ENCODE data around the gene MRPL28. TPM values are rescaled to one million over a fixed set of nuclear protein-coding genes. Genes with fewer than 3 reads are reported as not detected.
A peak's percentile ranks its signal among the peaks of the same experiment; 100 is the strongest.
"Not testable (repeated sequence)": the region's sequence is repeated elsewhere in the genome, so short reads cannot be mapped to it uniquely, and the experiment has no call there.

Gene MRPL28
- 10 to 100 TPM; 62.6 to 93.5 (median 80.6) TPM for polyA plus RNA-seq (ENCODE audit: insufficient read length in 4 of 4)

DNA sequence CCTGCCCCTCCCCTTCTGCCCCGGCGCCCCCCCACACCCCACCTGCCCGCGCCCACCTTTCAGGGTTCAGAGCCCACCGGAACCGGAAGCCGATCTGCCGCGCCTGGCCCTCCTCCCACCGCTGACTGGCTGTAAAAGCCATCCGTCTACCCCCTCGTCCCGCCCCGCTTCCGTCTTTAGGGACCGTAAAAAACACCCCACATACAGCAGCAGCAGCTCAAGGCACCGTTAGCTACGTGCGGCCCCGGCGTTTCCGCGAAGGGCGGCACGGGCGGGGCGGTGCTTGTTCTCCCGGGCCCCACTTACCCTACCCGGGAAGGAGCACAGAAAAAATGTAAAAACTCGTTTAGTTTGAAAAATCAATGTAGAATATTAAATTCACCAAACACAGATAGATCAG, at the start of gene MRPL28:
MRPL28 (minus strand) TSS at position 96 of the 400 bp plus-strand sequence. CDS start 320 bp downstream, outside the sequence.
- DNase-seq (ENCODE audit: low read depth in 4 of 4, low spot score in 2 of 4) = peak in 3 of 4 donors; percentile 79 to 91 (median 89)

DNA sequence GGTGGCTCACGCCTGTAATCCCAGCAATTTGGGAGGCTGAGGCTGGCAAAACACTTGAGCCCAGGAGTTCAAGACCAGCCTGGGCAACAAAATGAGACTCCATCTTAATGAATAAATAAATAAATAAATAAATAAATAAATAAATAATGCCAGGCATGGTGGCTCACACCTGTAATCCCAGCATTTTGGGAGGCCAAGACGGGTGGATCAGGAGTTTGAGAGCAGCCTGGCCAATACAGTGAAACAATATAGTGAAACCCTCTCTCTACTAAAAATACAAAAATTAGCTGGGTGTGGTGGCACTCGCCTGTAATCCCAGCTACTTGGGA, 44.8 kb upstream of the MRPL28 start:
- not testable (repeated sequence) for DNase-seq (ENCODE audit: low read depth in 4 of 4, low spot score in 2 of 4)

DNA sequence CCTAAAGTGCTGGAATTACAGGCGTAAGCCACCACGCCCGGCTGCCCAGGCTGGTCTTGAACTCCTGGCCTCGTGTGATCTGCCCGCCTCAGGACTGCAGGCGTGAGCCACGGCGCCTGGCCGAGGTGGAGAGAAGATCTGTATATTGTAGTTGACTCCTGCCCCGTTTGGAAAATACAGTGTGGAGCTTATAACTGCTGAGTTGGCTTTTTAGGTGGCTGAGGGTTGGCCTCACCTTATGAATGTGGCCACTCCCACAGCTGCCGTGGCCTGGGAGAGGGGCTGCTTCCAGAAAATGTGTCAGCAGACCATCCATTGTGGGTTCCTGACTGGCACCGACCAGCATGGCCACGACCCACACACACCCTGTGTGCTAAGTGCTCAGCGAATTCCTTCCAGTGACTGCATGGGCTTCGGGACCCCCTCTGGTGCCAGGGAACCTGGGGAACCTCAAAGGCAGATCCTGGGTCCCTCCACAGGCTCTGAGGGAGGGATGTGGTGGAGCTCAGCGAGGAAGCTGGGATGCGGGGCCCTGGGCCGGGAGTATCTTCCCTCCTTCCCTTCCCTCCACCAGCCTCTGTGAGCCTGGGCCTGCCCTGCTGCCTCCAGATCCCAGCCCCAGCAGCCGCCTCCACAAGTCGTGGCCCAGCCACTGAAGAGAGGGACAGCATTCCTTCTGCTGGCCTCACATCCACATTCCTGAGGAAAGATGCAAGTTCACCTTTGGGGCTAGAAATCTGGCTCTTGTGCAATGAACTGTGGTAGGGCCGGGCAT, 44.2 kb upstream of the MRPL28 start:
- DNase-seq (ENCODE audit: low read depth in 4 of 4, low spot score in 2 of 4) = no peak

DNA sequence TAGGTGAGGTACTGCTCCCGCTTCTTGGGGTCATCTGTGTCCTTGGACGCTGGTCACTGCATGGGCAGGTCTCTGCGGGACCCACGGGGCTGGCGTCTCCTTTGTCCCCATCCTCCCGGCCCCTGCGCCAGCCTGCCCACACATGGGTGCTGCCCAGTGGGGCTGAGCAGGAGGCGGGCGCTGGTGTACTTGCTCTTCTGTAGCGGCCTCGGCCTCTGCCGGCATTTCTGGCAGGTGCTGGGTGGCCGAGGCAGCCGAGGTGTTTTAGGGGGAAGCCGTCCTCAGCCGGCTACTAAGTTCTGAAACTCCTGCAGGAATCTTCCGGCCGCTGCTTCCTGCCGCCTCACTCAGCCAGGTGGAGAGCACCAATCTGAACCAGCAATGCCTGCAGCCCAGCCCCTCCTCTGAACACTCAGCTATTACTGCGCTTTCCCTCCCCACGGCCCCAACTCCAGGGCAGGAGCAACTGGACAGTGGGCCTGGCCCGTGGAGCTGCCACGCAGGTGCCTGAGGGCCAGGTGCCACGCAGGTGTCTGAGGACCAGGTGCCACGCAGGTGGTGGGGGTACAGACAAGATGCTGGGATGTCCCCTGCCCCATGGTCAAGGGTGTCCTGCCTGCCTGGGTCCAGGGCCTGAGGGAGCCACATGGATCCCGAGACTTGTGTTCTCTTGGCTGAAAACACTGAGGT, 41.4 kb upstream of the MRPL28 start:
- no peak for DNase-seq (ENCODE audit: low read depth in 4 of 4, low spot score in 2 of 4)

DNA sequence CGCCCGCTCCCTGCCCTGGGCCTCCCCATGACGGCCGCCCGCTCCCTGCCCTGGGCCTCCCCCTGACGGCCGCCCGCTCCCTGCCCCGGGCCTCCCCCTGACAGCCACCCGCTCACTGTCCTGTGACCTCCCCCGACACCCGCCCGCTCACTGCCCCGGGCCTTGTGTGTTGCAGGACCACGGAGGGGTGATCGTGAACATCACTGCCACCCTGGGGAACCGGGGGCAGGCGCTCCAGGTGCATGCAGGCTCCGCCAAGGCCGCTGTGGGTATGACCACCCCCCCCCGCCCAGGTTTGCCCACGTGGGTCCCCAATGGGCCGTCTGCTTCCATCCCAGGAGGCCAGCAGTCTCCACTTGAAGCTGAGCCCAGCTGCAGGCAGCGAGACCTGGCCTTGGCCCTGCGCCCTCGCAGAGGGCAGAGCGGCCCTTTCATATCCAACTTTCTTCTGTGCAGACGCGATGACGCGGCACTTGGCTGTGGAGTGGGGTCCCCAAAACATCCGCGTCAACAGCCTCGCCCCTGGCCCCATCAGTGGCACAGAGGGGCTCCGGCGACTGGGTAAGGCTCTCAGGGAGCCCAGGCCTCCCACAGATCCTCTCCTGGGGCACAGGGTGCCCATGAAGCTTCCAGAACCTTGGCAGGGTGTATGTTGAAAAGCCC, 40.3 kb upstream of the MRPL28 start:
- DNase-seq (ENCODE audit: low read depth in 4 of 4, low spot score in 2 of 4) = no peak

DNA sequence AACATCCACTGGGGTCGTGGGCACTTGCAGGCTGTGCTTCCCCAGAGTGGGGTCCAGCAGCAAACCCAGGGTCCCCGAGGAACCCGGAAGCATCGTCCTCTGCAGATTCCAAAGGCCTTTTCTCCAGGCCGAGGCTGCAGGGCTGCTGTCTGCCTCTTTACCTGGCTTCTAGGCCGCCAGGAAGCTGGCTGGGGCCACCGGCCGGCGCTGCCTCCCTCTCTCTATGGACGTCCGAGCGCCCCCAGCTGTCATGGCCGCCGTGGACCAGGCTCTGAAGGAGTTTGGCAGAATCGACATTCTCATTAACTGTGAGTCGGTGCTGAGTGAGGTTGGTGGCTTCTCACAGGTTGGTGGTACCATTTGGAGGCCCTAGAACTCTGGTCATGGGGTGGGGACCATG, 36.9 kb upstream of the MRPL28 start:
- DNase-seq (ENCODE audit: low read depth in 4 of 4, low spot score in 2 of 4) = no peak

DNA sequence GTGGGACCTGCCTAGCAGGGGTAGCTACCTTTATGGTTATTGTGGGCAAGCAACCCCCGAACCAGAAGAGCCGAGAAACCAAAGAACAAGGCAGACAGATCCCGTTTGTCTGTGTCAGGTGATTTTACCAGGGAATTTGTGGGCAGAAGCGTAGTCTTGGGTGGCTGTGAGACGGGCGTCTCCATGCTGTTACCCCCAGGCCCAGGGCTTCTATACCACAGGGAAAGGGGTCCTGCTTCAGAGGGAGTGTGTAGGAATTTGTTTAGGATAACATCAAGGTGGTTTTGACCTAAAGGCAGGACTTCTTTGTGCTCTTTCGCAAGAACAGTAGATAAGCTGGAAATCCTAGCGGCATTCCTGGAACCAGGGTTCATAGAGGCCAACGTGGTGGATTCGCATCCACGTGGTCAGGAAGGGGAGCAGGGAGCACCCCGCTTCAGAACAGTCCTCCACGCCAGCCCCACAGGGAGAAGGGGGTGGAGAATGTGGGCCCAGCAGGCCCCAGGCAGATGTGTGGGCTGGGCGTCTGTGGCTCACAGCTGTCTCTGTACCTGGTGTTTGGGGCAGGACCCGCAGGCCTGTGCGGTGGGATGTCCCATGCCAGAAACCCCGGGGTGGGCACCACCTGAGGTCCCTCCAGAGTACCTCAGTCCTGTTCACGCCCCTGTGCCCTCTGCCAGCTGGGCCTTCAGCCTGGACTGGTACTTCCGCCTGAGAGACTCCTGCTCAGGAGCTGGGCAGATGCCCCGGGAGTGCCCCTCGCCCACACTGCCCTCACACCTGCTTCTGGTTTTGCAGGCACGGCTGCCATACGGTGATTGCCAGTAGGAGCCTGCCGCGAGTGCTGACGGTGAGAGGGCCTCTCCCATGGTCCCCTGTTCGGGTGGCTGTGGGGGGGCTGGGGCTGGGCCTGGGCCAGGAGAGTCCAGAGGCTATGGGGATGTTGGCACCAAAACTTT, 35.5 kb upstream of the MRPL28 start:
- DNase-seq (ENCODE audit: low read depth in 4 of 4, low spot score in 2 of 4) = no peak

DNA sequence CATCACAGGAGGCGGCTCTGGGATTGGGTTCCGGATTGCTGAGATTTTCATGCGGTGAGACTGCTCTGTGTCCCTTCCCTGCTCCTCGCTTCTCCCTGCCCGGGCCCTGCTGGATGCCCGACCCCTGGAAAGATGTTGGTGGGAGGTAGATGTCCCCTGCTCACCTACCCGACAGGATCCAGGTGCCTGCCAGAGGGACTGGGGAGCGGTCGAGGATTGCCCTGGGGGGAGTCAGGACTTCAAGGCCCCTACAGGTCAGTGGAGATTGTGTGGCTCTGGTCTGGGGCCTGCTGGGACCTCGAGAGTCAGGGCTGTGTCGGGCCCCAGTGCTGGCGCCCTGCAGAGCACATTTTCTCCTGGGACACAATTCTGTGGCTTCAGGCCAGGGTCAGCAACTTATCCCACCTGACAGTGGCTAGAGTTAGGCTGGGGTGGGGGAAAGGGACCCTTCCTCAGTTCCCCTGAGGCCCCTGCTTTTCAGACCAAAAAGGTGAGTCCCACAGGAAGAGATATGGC, 34.7 kb upstream of the MRPL28 start:
- no peak for DNase-seq (ENCODE audit: low read depth in 4 of 4, low spot score in 2 of 4)

DNA sequence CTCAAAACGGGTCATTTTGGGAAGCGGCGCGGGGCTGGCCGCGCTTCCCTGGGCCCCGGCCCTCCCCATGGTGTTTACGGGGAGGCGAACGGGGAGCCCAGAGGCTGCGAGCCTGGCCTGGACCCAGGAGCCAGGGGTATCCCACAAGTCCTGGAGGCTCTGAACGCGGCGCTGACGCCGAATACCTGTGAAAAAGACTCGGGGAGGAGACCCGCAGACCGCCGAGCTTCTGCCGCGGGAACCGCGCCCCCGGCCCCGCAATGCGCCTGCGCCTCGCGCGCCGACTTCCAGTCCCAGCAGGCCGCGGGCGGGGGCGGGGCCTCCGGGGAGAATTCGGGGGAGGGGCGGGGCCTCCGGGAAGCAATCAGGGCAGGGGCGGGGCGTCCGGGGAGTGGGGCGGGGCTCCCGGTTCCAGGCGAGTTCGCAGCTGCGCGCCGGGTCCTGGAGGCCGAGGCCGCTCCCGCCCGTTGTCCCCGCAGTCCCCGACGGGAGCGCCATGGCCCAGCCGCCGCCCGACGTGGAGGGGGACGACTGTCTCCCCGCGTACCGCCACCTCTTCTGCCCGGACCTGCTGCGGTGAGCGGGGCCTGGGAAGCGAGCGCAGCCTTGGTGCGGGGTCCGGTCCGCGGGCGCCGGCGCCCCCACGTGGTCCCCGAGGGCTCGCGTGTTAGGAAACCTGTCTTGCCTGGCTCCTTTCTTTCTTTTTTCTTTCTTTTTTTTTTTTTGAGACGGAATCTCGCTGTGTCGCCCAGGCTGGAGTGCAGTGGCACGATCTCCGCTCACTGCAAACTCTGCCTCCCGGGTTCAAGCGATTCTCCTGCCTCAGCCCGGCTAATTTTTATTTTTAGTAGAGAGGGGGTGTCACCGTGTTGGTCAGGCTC, 31.4 kb upstream of the MRPL28 start, which contains the start of gene DECR2:
DECR2 (plus strand) TSS at position 418 of the 881 bp plus-strand sequence; CDS start at position 497, 79 bp downstream.
- peak in 3 of 4 donors; percentile 80 to 84 (median 81) for DNase-seq (ENCODE audit: low read depth in 4 of 4, low spot score in 2 of 4)

DNA sequence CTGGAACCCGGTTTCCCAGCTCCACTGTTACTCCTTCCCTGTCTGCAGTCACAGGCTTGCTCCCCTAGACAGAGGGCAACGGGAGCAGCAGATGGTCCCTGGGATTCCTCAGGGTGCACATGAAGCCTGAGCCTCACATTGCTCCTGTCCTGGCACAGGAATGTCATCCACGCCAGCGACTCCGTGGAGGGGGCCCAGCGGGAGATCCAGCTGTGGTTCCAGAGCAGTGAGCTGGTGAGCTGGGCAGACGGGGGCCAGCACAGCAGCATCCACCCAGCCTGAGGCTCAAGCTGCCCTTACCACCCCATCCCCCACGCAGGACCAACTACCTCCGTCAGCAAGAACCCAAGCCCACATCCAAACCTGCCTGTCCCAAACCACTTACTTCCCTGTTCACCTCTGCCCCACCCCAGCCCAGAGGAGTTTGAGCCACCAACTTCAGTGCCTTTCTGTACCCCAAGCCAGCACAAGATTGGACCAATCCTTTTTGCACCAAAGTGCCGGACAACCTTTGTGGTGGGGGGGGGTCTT, 29.8 kb upstream of the MRPL28 start:
- DNase-seq (ENCODE audit: low read depth in 4 of 4, low spot score in 2 of 4) = no peak

DNA sequence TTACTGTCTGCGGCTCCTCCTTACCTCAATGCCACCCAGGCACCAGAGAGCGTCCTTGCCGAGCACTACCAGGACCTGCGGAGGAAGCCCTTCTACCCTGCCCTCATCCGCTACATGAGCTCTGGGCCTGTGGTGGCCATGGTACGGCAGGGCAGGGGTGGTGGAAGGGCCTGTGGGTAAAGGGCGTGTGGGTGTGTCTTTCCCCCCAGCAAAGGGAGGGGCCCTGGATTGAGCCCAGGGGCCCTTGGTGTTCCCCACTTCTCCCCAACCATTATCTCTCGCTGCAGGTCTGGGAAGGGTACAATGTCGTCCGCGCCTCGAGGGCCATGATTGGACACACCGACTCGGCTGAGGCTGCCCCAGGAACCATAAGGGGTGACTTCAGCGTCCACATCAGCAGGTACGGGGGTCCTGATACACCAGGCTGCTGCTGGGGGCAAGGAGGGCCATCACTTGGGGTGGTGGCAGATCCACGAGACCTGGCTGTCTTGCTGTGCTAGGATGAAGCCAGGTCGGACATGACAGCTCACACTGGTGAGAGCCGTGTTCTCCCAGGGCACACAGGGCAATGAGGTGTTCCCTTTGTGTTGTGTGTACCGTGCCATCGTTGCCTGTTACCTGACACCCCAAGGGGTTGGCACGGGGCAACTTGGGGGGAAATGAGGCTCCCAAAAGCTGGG, 29.1 kb upstream of the MRPL28 start:
- DNase-seq (ENCODE audit: low read depth in 4 of 4, low spot score in 2 of 4) = no peak

DNA sequence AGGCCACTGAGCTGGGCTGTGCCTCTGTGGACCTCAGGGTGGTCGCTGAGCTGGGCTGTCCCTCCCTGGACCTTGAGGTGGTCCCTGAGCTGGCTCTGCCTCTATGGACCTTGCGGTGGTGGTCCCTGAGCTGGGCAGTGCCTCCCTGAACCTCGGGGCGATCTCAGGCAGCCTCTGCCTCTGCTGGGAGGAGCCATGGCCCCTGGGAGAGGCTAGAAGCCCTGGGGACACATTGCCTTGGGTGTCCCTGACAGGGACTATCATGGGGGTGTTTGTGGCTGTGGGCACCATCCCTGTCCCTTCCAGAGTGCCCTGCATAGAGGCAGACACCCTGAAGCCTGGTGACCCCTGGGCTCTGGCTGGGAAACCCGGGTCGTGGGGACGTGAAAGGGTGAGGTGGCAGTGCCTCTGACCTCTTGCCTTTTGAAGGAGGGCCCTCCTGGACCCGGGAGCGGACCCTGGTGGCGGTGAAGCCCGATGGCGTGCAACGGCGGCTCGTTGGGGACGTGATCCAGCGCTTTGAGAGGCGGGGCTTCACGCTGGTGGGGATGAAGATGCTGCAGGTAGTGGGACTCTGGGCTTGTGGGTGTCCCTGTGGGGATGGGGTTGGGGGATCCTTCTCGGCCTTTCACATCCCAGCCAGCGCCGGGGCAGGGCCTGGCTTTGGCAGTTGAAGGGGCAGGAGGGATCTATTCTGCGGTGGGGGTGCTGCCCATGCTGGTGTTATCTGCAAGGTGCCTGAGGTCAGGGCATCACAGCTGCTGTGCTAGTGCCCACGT, 28.4 kb upstream of the MRPL28 start:
- DNase-seq (ENCODE audit: low read depth in 4 of 4, low spot score in 2 of 4) = no peak

DNA sequence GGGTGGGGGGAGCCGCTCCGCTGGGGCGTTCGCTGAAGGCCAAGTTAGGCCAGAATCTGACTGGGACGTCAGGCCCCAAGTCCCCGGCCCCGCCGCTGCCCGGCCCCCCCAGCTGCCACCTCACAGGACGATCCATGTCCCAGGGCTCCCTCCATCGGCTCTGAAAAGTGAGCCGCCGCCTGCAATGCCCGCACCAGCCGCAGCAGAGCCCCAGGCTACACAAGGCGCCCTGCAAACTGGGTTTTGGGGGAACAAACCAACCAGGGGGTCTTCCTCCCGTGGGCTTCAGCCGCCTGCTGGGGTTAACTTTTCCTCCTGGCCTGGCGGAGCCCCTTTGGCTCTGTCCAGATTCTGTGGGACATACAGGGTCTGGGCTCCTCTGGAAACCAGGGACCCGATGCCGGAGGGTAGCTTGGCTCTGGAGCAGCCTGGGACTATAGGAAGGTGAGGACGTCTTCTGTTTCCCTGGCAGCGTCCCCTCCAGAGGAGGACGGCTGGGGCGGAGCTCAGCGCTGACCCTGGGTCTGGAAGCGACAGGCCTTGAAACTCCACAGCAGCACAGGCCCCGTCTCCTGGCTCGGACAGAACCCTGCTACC, 27.5 kb upstream of the MRPL28 start:
- DNase-seq (ENCODE audit: low read depth in 4 of 4, low spot score in 2 of 4) = no peak

DNA sequence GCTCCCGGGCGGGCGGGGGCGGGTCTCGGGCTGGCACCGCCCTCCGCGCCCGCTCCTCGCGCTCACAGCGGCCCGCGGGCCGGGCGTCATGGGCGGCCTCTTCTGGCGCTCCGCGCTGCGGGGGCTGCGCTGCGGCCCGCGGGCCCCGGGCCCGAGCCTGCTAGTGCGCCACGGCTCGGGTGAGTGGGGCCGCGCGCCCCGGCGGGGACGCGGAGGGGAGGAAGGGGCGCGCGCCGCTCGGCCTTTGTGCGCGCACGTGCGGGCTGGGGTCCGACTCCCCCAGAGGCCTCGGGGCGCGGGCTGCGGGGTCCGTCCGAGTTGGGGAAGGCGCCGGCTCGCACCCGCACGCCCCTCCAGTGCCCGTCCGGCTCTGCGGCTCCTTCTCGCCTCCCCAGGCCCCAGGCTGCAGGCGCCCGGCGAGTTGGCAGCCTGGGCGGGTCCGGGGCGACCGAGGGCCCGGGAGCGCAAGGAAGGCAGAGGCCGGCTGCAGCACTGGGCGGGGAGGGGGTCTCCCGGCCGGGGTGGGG, 26.9 kb upstream of the MRPL28 start, which contains the start of gene NME4:
NME4 (plus strand) TSS at position 65 of the 527 bp plus-strand sequence; CDS start at position 89, 24 bp downstream.
- DNase-seq (ENCODE audit: low read depth in 4 of 4, low spot score in 2 of 4) = no peak

DNA sequence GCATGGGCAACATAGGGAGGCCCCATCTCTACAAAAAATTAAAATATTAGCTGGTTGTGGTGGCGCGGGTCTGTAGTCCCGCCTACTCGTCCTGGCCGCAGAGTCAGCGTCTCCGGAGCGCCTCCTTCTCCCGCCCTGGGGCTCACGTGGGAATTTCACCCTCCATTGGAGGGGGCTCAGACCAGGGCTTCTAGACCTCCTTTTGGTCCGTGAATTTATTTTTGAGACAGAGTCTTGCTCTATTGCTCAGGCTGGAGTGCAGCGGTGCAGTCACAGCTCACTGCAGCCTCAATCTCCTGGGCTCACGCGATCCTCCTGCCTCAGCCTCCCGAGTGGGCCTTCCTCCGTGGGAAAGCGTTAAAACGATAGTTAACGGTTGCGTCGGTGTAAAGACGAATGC, 26.3 kb upstream of the MRPL28 start:
- DNase-seq (ENCODE audit: low read depth in 4 of 4, low spot score in 2 of 4) = no peak

DNA sequence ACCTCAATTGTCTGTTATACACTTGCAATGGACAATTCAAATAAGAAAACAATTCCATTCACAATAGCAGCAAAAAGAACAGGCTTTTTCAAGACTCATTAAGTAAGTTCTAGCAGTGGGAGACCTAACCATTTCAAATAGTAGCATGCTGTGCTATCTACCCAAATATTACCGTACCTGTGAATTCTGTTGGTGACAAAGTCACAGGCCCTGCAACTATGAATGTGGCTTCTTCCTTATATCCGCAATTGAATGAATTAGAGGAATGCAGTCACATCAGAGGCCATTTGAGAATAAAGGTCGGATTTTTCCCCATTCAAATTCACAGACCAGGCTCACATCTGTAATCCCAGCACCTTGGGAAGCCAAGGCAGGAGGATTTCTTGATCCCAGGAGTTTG, 25.9 kb upstream of the MRPL28 start:
- DNase-seq (ENCODE audit: low read depth in 4 of 4, low spot score in 2 of 4) = no peak
